Ascending aorta (tissue), 2 donors: ENCODE results near the gene FPR3. TPM values are rescaled to one million over a fixed set of nuclear protein-coding genes. Genes with fewer than 3 reads are reported as not detected.

Experiments used
- DNase-seq, 2 donors: peaks; one replicate each; pipeline ENCODE4 v3.0.0-alpha.2; 2019; ENCODE audit warnings: low spot score in 2 of 2
- H3K27ac ChIP-seq, 2 donors: fragments of 200-600 bp; sonication (generic); one replicate each; pipeline ENCODE4 v1.5.1; 2016 to 2017; ENCODE audit warnings: mild to moderate bottlenecking in 1 of 2
- H3K27me3 ChIP-seq: fragments of 200-600 bp; sonication (generic); one replicate; pipeline ENCODE4 v1.5.1; 2017
- H3K36me3 ChIP-seq, 2 donors: fragments of 200-600 bp; sonication (generic); one replicate each; pipeline ENCODE4 v1.5.1; 2016
- H3K4me1 ChIP-seq, 2 donors: fragments of 200-600 bp; sonication (generic); one replicate each; pipeline ENCODE4 v1.5.1; 2016 to 2017; ENCODE audit warnings: mild to moderate bottlenecking in 1 of 2
- H3K4me3 ChIP-seq, 2 donors: fragments of 200-600 bp; sonication (generic); one replicate each; pipeline ENCODE4 v1.5.1; 2016 to 2017; ENCODE audit warnings: mild to moderate bottlenecking in 1 of 2
- H3K9me3 ChIP-seq, 2 donors: fragments of 200-600 bp; sonication (generic); one replicate each; pipeline ENCODE4 v1.5.1; 2016
- CTCF ChIP-seq, 3 experiments: fragments of 200-600 bp in 2 of 3; fragments of 450-650 bp in 1 of 3; sonication (generic) in 2 of 3; IDR thresholded peaks; one replicate each; pipeline ENCODE4 v1.5.1; 2016 to 2019; ENCODE audit warnings: antibody characterized with exemption in 3 of 3, mild to moderate bottlenecking in 1 of 3, moderate library complexity in 1 of 3
- intact Hi-C: fragments of 100-400 bp; cut with DNase I; formaldehyde crosslinking; loops from one replicate; pipeline ENCODE4 v1.15.1; 2023
- total RNA-seq: library from RNA; depleted of rRNA; stranded (reverse); fragments of >200 nt; gene quantifications from one replicate; pipeline ENCODE4 v1.1.0, GENCODE V29; 2016

Gene FPR3
- total RNA-seq, 1 donor from 2014 or later = 16.0 TPM

DNA sequence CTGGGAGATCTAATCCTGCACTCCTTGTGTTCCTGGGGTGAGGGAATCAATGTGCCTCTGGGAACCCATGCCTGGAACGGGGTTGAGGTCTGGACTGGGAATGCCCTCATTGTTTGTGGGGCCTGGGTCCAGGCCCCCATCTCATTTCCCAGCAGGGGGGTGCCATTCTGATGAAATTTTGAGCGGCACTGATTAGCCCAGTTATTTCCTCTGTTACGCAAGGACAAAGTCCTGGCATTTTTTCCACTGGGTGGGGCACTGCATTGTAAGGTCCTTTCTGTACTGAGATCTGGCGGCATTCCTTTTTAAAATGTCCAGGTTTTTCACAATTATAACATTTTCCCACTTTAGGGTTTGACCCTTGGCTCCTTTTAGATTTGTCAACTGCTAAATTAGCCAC lies 14.8 kb downstream of the FPR3 start:
- H3K27ac ChIP-seq = no peak overlapping the region
- H3K9me3 ChIP-seq = no peaks in the 10 kb centered on the region
- no peaks in the 10 kb centered on the region for H3K36me3 ChIP-seq
- H3K4me1 ChIP-seq = no peaks in the 10 kb centered on the region
- intact Hi-C loops = no loop called here
- DNase-seq = no peak
- no peaks in the 10 kb centered on the region for H3K27me3 ChIP-seq
- H3K4me3 ChIP-seq = no peak overlapping the region
- TF ChIP-seq CTCF (IDR thresholded peaks at IDR 0.05) = no peak

- no peak overlapping the region for H3K4me3 ChIP-seq
- H3K27ac ChIP-seq = no peak overlapping the region
- H3K4me1 ChIP-seq = no peaks in the 10 kb centered on the region
- DNase-seq = no peak
- TF ChIP-seq CTCF (IDR thresholded peaks at IDR 0.05) = no peak
- no peaks in the 10 kb centered on the region for H3K27me3 ChIP-seq
- no peaks in the 10 kb centered on the region for H3K9me3 ChIP-seq
- intact Hi-C loops = no loop called here
- no peaks in the 10 kb centered on the region for H3K36me3 ChIP-seq
These were observed 15.3 kb downstream of the FPR3 start for GRCh38 chr19:51810223-51810622.

- Histone ChIP-seq H3K4me3 (no peak overlapping the region), H3K27ac (no peak overlapping the region)
These were observed 16.4 kb downstream of the FPR3 start for GRCh38 chr19:51811344-51811743.

GRCh38 chr19:51815043-51815442 lies 20.1 kb downstream of the FPR3 start:
- intact Hi-C loops = no loop called here
- H3K4me1 ChIP-seq = no peaks in the 10 kb centered on the region
- no peak for TF ChIP-seq CTCF (IDR thresholded peaks at IDR 0.05)
- no peaks in the 10 kb centered on the region for H3K36me3 ChIP-seq
- no peak for DNase-seq
- no peaks in the 10 kb centered on the region for H3K27me3 ChIP-seq
- H3K27ac ChIP-seq = no peak overlapping the region
- H3K9me3 ChIP-seq = no peaks in the 10 kb centered on the region
- no peak overlapping the region for H3K4me3 ChIP-seq

More at GRCh38 chr19:51811344-51811743, 16.4 kb downstream of the FPR3 start:
- Histone ChIP-seq H3K4me1 (no peaks in the 10 kb centered on the region), H3K36me3 (no peaks in the 10 kb centered on the region), H3K27me3 (no peaks in the 10 kb centered on the region), H3K9me3 (no peaks in the 10 kb centered on the region)
- peak; percentile 47 to 77 for DNase-seq
- intact Hi-C loops = no loop called here
- TF ChIP-seq CTCF (IDR thresholded peaks at IDR 0.05) = no peak

- no peaks in the 10 kb centered on the region for H3K36me3 ChIP-seq
- DNase-seq = no peak
- no peak overlapping the region for H3K4me3 ChIP-seq
- no peaks in the 10 kb centered on the region for H3K4me1 ChIP-seq
- no peaks in the 10 kb centered on the region for H3K27me3 ChIP-seq
- H3K9me3 ChIP-seq = no peaks in the 10 kb centered on the region
- TF ChIP-seq CTCF (IDR thresholded peaks at IDR 0.05) = no peak
- no peak overlapping the region for H3K27ac ChIP-seq
- intact Hi-C loops = no loop called here
These were observed 21.8 kb downstream of the FPR3 start for GRCh38 chr19:51816711-51817110.

GRCh38 chr19:51820011-51820410 lies 25.1 kb downstream of the FPR3 start:
- intact Hi-C loops = no loop called here
- H3K4me3 ChIP-seq = no peak overlapping the region
- no peaks in the 10 kb centered on the region for H3K4me1 ChIP-seq
- H3K36me3 ChIP-seq = no peaks in the 10 kb centered on the region
- no peaks in the 10 kb centered on the region for H3K9me3 ChIP-seq
- DNase-seq = no peak
- TF ChIP-seq CTCF (IDR thresholded peaks at IDR 0.05) = no peak
- H3K27me3 ChIP-seq = no peaks in the 10 kb centered on the region
- H3K27ac ChIP-seq = no peak overlapping the region
